Inferior parietal cortex (tissue), 1 donor: ENCODE results near the gene APOD.
A peak's percentile ranks its signal among the peaks of the same experiment; 100 is the strongest.

Experiments
- DNase-seq: peaks from one replicate; pipeline ENCODE4 v3.0.0-alpha.2; 2016; ENCODE audit errors: extremely low spot score

The APOD gene

DNA sequence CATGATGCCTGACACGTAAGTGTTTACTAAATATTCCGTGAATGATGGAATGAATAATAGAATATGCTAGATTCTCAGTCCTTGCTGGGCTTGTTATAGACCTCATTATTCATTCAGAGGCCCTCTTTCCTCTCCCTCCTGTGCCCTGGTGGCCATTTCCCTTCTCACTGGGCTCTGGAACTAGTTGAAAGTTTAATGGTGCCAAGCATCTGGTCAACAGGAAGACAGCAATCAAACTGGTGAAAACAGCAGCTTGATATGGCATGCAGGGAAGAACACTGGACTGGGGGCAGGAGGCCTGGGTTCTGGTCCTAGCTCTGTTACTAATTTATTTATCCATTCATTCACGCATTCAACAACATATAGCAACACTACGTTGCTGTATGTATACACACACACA is 3.7 kb upstream of the APOD start:
- DNase-seq = no peak

- DNase-seq = no peak
Measured at GRCh38 chr3:195584543-195584870, 767 bp upstream of the APOD start.

GRCh38 chr3:195582947-195583346 is 793 bp downstream of the APOD start:
- DNase-seq = no peak

DNA sequence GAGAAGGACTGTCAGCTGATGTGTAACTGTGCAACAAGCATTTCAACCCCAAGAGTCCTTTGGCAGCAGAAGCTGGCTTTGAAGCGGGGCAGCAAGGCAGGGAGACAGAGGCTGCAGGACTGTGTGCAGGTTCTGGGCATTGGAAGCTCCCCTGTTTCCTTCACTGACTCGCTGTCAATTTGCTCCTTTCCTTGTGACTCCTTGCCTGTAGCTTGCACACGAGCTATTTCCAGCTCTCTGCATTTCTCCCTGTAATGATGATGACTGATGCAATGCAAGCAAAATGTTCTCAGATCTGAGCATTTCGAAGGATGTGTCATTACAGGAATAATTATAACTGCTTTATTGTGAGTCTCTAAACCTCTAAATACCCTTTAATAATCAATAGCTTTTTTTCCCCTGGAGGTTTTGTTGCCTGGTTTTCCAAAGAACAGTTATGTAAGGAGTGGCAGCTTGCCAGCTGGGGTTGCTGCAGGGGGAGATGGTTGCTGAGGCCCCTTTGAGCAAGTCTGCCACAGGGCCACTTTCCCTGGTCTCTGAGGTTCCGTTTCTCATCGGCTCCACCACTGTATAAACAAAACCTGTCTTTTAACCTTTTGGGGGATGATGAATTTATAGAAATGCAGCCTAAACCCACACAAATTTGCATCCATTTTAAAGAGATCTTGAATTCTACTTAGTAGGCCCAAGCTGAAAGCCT is 2.8 kb downstream of the APOD start:
- DNase-seq = peak; percentile 73

DNA sequence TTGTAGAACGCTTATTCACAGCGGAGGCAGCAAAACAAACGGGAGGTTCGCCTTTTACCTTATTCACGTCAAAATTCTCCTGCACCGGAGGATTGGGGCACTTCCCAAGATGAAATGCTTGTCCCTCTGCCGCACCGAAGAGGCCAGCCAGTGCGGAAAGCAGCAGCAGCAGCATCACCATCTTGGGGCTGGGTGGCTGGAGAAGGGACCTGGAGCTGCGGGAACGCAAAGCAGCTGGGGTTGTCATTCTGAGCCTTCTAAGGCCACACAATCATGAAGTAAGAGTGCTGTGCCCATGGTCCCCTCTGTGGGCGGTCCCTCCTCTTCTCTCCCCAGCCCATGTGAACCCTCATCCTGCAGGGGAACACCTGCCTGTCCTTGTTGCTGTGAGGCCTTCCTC is 4.5 kb downstream of the APOD start:
- DNase-seq = no peak

DNA sequence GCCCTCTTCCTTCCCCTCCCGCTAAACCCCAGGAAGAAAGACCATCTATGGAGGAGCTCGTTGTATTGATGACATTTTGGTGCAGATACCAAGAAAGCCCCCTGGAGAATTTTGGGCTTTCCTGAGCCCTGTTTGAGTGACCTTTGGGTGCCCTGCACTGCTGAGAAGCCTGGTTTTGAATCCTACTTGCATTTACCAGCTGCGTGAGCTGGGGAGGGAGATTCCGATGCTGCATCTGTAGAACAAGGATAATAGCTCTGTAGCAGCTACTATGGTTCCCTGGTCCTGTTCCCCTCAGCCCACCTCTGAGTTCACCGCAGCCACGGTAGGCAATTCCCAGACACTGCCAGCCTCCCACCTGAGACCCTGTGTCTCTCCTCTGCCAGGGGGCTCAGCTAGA is 5.2 kb downstream of the APOD start:
- no peak for DNase-seq

DNA sequence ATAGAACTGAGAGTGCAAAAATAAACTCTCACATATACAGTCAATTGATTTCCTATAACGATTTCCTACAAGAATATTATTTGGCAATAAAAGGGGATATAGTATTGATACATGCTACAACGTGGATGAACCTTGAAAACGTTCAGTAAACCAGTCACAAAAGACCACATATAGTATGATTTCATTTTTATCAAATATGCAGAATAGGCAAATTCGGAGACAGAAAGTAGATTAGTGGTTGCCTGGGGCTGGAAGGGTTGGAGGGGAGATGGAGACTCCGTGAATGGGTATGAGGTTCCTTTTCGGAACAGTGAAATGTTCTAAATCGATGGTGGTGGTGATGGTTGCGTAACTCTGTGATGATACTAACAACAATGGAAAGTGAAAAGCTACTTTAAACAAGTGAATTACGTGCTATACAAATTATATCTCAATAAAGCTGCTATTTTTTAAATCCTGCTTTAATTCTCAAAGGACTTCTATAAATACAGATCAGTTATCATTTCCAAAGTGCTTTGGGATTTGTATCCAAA is 6.0 kb downstream of the APOD start:
- no peak for DNase-seq

GRCh38 chr3:195574497-195575304 is 9.0 kb downstream of the APOD start:
- no peak for DNase-seq

DNA sequence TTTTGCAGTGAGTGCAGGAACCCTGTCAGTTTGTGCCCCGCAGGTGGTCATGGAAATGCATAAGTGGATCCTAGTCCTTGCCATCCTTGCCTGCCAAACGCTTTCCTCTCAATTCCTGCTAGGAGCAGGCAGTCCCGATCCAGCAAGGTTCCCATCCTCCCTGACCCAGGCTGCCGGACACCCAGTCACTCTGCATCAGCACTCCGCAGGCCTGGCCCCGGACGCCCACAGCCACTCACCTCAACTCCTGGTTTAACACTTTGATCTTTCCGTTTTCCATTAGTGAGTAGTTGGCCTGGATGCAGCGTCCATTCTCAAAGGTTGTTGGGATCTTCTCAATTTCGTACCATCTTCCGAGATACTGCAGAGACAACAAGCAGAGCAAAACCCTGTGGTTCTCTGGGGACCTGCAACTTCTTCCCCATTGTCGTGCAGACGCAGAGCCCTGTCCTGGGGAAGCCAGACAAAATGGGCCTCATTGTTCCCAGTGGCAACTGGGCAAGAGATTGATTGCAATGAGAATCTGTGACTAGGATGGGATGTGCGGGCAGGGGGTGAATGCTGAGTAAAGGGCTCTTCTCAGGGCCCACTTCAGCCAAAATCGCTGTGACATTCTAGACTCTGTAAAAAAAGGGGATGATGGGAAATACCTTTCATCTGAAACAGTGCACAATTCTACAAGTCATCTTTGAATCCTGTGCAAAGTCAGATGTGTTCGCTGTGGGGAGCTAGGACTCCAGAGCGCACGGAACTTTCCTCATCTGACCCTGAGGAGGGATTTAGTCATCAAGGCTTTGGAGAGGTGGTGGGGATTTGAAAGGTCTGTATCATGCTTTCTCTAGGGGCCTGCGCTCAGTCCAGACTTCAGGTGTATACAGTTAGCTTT is 9.9 kb downstream of the APOD start:
- DNase-seq = no peak

DNA sequence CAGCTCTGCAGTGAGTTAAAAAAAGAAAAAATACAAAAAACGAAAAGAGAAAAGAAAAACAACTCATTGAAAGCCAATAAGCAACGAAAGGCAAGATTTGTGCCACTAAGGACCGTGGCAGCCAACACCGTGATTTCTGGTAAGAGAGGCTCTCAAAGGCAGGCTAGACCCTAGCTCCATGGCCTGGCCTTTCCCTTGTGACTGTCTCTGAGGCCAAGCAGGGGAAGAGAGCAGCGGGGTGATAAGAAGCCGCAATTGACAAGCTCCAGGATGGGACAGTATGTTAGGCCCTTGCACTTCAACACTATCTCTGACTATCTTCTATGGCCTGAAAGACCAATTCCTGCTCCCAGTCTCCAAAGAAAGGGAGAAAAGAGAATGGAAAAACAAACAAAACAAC is 12.4 kb downstream of the APOD start:
- no peak for DNase-seq

DNA sequence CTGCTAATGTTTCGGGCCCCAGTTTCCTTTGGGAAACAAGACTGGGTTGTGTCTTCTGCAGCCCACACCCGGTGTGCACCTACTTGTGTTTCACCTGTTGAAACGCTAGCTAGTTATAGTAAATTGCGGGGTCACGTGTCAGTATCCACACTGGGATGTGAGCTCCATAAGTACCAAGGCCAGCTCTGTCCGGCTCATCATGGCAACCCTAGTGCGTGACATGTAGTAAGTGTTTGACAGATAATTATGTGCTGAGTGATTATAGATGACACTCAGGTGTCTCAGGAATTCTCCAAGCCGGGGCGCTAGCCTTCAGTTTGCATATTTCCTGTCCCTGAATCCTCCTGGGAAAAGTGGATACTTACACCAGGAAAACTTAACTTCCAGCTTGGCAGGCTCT is 12.8 kb downstream of the APOD start:
- DNase-seq = no peak

DNA sequence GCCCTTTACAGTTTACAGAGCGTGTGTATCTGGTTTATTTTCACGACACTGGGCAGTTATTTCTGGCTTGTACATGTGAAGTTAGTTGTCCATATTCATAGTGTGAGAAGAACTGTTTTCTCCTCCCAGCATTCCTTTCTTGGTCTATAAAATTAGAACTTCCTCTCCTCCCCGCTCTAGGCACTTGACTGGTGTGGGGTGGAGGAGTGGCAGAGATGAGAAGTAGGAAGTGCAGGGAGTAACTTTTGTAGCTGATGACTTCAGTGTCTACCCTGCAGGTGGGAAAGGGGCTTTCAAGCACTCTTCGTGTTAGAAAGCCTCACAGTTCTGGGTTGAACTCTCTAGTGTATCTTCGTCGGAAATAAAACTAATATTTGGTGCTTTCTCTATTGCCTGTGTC is 13.4 kb downstream of the APOD start:
- no peak for DNase-seq

DNA sequence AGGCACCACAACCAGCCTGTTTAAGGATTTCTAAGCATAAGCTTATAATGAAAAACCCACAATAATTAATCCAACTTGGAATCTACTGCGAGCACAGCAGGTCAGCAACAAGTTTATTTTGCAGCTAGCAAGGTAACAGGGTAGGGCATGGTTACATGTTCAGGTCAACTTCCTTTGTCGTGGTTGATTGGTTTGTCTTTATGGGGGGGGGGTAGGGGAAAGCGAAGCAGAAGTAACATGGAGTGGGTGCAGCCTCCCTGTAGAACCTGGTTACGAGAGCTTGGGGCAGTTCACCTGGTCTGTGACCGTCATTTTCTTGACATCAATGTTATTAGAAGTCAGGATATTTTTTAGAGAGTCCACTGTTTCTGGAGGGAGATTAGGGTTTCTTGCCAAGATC is 15.1 kb downstream of the APOD start:
- DNase-seq = no peak

DNA sequence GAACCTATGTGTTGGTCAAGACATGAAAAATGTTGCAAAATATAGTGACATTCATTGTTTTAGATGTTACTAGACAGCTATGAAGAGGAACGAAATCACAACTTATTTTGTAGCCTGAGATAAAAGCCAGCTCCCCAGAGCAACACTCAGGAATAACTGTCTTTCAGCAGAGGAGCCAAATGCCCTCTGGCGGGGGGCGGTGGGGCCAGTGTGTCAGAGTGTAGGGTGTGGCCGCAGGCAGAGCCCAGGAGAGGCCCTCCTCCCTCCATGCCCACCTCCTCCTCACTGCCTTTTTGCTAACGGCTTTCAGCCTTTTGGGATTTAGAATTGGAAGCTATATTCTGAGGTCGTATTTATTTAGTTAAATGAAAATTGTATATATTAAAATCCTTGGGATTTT is 16.9 kb downstream of the APOD start:
- DNase-seq = no peak

- DNase-seq = no peak
Measured at GRCh38 chr3:195565716-195566115, 18.0 kb downstream of the APOD start.

- no peak for DNase-seq
Measured at GRCh38 chr3:195563317-195563716, 20.4 kb downstream of the APOD start.

- no peak for DNase-seq
Measured at GRCh38 chr3:195559723-195560409, 23.9 kb downstream of the APOD start.

DNA sequence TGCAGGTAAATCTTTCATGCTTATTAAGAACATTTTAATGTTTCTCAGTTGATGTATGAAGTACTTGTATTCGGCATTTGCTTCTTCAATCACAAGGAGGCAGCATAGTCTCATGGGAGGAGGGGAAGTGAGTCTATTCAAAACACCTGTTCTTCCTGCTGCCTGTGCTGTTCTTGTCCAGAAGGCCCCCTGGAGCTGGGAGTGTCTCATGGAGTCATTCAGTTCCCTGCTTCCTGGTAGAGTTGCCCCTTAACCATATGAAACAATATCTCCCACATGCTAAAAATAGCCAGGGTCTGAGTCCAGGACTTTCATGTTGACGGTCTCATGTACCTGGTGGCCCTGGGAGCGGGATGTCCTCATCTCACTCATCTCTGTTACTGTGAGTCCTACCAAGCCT is 25.1 kb downstream of the APOD start:
- DNase-seq = no peak

DNA sequence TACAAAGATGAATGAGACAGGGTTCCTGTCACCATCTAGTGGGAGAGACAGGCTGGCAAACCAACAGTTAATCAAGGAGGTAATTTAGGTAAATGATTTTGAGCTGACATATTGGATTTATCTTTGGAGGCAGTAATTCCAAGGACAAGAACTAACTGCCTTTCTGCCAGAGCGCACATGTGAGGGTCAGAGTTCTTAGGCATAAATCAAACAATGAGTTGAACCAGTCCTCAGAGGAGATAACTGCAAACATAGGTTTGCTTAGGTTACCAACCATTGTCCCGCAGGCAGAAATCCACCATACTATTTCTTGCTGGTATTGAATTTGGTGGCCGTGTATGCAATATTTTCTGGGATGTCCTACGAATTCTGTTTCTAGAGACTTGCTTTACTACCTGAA is 26.4 kb downstream of the APOD start:
- DNase-seq = no peak

GRCh38 chr3:195556390-195556789 is 27.4 kb downstream of the APOD start:
- peak; percentile 44 for DNase-seq

- no peak for DNase-seq
Measured at GRCh38 chr3:195555110-195555509, 28.6 kb downstream of the APOD start.

GRCh38 chr3:195554458-195554857 is 29.3 kb downstream of the APOD start:
- DNase-seq = no peak
